HG03521 (cell line): ENCODE measurements around the gene S100A6.
"Not testable (repeated sequence)": the region's sequence is repeated elsewhere in the genome, so short reads cannot be mapped to it uniquely, and the experiment has no call there.

Experiments
- ATAC-seq: cut with Tn5 transposase; IDR thresholded peaks from one replicate; pipeline ENCODE4 v1.9.1; 2021; ENCODE audit warnings: mild to moderate bottlenecking, moderate library complexity; ENCODE audit not compliant: unreplicated experiment

Gene S100A6

GRCh38 chr1:153565529-153566374 lies 30.0 kb upstream of the S100A6 start, which contains the start of gene S100A2:
TSS of gene S100A2 (minus strand) at chr1:153565844. CDS start at chr1:153563877, 1,967 bp downstream.
- no peak for ATAC-seq

GRCh38 chr1:153563991-153564390 lies 28.2 kb upstream of the S100A6 start:
- ATAC-seq = no peak

GRCh38 chr1:153563483-153563901 lies 27.7 kb upstream of the S100A6 start:
- ATAC-seq = no peak

- not testable (repeated sequence) for ATAC-seq
Observed at GRCh38 chr1:153562021-153562420, 26.2 kb upstream of the S100A6 start.

GRCh38 chr1:153561466-153561985 lies 25.7 kb upstream of the S100A6 start:
- no peak for ATAC-seq

DNA sequence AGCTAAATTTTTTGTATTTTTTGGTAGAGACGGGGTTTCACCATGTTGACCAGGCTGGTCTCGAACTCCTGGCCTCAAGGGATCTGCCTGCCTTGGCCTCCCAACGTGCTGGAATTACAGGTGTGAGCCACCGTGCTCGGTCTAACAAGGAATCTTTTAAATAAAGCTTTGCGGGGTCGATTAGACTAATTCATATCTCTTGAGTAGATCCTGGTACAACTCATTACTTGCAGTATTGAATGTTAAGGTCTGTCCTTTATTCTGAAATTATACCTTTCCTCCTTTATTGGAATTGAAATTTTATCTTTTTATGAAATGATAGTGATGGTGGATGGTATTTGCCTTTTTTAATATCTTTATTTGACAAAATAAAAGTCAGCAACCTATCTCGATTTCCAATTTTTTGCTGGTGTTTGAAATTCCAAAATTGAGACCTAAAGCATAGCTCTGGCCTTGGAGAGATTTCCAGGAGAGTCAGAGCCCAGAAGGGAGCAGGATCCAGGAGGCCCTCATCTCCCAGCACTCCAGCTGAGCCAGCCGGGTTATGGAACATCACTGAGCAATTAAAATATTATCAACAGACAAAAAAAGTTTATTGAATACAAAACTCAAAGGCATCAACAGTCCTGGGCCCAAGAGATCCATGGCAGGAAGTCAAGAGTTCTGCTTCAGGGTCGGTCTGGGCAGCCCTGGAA lies 25.1 kb upstream of the S100A6 start:
- ATAC-seq = no peak

DNA sequence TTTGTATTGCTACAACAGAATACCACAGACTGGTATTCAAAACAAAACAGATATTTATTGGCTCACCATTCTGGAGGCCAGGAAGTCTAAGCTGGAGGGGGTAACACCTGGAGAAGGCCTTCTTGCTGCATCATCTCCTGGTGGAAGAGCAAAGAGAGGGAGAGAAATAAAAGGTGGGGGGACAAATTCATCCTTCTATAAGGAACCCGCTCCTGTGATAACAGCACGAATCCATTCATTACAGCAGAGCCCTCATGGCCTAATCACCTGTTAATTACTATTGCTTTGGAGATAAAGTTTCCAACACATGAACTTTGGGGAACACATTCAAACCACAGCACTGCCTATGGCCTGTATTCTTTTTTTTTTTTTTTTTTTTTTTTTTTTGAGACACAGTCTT lies 24.4 kb upstream of the S100A6 start:
- no peak for ATAC-seq

- no peak for ATAC-seq
Observed at GRCh38 chr1:153557877-153558276, 22.1 kb upstream of the S100A6 start.

DNA sequence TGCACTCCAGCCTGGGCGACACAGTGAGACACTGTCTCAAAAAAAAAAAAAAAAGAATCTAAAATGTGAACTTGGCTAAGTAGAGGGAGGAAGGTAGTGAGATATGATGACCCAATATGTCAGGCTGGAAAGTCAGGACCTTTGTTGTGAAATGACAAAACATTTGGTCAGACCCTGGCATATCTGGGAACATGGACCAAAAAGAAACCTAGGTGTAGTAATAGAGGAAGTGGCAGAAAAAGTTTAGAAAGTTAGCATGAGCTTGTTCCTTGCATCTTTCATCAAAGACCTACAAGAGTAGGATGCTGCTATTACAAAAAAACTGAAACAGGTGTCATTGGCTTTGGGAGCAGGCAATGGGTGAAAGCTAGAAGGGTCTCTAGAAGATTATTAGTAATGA lies 20.6 kb upstream of the S100A6 start:
- no peak for ATAC-seq

- no peak for ATAC-seq
Observed at GRCh38 chr1:153553830-153554541, 18.2 kb upstream of the S100A6 start.

GRCh38 chr1:153553096-153553495 lies 17.3 kb upstream of the S100A6 start:
- no peak for ATAC-seq

DNA sequence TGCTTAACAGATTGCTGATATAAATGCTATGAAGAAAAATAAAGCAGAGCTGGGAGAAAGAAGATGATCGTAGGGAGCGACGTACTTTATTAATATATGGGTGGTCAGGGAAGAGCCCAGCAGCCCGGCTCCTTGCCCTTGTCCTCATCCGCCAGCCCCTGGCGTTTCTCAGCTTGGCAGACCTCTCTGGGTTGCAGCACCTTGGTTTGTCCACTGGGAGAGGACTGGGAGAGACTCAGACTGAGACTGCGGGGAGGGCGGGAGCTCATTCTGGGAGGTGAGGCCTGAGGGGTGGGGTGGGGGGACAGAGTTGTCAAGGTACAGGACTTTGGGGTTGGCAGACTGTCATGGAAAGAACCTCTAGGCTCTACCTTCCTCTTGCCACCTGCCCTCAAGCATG lies 16.5 kb upstream of the S100A6 start:
- no peak for ATAC-seq

DNA sequence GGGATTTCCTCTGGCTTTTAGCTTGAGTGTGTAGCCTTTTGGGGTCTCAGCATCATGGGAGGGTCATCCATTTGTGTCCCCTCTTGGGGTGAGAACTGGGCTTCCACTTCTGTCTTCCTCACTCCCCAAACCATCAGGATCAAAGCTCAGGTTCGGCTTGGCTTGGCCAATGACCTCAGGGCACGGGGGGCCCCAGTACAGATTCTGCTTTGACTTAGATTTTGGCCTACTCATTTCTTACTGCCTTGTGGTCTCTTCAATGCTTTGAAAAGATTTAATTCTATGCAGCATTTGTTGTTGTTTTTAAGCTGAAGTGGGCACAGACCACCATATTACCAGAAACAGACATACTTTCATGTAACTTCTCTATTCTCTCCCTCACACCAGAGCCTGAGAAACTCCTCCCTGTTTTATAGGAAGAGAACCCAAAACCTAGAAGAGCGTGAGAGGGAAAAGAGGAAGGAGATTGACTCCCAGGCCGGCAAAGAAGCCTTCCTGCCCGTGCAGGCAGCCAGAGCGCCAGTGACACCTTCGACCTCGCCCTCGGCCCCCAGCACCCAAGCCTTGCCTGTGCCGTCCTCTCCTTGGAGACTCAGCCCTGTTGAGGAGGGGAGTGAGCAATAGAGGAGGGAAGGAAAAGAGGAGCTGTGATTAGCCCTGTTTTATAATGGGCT lies 15.2 kb upstream of the S100A6 start:
- ATAC-seq = no peak

GRCh38 chr1:153550398-153550758 lies 14.6 kb upstream of the S100A6 start:
- ATAC-seq = no peak

DNA sequence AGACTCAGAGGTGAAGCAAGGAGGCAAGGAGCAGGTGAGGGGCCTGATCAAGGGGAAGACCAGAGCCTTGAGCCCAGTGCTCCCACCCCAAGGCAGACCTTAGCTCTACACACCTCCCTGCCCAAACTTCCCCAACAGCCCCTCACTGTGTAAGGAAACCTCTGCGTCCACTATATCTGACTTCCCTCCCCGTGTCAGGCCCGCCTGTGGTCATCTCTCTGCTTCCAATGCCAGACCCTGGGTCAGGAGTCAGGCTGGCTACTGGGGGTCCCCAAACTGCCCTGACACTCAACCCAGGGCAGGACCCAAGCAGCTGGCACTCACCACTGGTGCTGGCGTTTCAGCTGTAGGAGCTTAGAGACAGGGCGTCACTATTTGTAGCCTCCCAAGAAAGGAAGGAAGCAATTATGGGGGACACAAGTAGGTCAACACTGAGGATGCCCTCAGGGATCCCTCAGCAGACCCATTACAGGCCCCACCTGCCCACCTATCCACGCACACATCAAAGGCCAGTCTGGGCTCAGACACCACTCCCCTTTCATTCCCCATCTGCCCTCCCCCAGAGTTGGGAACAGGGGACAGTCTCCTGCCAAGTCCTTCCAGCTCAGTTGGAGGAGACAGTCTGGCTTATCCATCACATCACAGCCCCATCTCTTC lies 14.1 kb upstream of the S100A6 start:
- no peak for ATAC-seq

- ATAC-seq = no peak
Observed at GRCh38 chr1:153548722-153549688, 13.2 kb upstream of the S100A6 start, which contains the start of gene S100A3. TSS of gene S100A3 (minus strand) at chr1:153549258. CDS start at chr1:153548485, 773 bp downstream.

DNA sequence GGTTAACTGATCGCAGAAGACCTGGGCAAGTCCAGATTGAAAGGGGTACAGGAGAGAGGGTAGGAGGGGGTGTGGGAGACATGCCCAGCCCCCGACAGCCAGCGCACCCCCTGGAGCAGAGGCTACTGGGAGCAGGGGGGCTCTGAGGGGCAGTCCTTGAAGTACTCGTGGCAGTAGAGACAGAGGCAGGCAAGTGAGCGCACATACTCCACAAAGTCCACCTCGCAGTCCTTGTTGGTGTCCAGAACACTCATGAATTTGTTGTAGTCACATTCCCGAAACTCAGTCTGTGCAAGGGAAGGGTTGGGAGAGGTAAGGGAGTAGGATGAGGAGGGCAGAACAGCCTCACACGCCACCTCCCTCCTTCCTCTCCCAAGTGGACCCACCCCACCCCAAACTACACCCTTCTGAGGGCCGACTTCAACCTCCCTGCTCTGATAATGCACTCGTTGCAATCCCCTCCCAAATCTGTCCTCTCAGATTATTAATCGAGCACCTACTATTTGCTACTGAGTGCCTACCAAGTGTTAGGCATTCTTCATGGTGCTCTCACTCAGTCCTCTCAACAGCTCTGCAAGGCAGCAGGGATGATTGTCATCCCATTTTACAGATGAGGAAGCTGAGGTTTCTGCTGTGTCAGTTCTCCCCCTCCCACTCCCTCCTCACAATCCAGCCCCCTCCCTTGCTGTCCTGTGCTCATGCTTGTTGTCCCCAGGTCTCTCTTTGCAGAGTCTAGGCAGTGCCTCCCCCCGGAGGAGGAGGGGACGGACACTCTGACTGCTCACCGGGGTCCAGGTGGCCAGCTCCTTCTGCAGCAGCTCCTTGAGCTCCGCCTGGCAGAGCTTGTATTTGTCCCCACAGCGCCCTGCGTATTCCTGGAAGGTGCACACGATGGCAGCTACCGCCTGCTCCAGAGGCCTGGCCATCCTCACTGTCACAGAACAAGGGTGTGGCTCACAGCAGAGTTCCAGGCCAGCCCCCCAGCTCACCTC lies 12.1 kb upstream of the S100A6 start:
- ATAC-seq = no peak
